HG02973 (cell line): Measurements from ENCODE around the gene B4GALT1.
"Not testable (repeated sequence)": the region's sequence is repeated elsewhere in the genome, so short reads cannot be mapped to it uniquely, and the experiment has no call there.

Experiments used
- ATAC-seq: cut with Tn5 transposase; IDR thresholded peaks from one replicate; pipeline ENCODE4 v1.9.1; 2021; ENCODE audit warnings: moderate library complexity; ENCODE audit not compliant: unreplicated experiment

Gene B4GALT1

DNA sequence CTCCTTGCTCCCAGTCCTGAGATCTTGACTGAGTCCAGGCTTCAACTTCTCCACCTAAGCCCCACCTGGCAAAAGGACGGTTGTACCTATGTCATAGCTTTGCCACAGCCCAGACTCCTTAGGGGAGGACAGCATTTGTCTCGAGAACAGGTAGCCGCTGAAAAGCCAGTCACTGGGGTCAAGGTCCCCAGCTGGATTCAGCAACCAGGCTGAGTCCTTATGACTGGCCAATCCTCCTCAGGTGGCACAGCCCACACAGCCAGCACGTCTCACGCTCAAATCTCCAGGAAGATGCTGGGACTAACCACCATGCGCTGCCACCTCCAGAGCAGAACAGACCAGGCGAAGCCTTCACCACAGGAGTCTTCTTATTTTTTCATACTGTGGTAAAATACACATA is 62.7 kb downstream of the B4GALT1 start:
- ATAC-seq = no peak

DNA sequence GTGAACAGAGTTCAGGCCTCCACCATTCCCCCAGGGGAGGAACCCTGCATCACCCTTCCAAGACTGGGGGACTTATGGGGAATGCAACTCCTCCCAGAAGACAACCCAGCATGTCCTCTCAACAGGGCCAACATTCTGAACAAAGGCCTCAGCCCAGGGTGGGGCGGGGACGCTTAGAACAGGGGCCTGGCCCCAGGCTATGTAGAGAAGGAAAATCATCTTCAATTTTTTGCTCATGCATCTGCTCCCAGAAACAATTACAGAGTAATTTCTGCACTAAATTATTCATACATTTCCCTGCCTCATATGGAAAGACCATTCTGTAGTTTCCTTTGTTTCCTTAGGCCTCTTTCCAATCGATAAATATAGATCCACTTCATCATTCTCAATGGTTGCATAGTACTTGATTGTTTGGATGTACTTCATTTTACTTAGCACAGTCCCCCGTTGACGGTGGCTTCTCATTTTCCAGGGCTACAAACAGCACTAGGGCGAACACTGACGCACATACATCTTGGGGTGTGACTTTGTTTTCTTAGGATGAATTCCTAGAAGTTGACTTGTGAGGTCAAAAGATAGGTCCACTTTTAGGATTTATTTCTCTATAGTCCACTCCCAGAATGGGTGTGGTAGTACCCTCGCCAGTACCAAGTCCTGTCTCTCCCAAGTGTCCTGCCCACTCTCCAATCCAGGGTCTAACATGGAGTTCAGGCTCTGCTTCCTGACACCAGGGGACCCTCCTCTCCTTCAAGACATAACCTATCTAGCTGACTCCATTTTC is 63.4 kb downstream of the B4GALT1 start:
- ATAC-seq = no peak

DNA sequence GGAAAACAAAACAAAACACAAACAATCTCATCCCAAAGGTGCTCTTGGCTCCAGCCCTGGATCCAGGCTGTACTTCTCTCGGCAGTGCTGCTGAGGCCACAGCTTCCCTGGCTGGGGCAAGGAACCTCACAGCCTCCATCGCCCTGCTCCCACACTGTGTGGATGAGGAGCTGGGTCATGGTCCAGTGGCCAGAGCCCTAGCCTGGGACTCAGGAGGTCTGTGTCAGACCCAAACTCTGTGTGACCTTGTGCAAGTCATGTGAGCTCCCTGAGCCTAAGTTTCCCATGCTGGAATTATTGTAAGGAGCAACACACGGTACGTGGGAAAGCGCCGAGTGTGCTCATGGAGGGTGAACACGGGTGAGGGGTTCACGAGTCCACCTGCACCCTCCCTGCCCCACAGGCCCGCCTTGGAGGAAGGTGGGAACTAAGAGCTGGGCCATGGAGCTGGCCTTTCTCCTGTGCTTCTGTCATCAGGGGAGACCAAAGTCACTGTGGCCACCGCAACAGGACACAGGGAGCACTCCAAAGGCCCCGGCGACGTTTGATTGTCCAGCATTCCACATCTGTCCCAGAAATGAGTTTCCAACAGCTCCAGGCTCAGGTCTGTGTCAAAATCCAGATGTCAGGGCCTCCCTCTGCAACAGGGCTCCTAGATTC is 64.5 kb downstream of the B4GALT1 start:
- ATAC-seq = no peak

DNA sequence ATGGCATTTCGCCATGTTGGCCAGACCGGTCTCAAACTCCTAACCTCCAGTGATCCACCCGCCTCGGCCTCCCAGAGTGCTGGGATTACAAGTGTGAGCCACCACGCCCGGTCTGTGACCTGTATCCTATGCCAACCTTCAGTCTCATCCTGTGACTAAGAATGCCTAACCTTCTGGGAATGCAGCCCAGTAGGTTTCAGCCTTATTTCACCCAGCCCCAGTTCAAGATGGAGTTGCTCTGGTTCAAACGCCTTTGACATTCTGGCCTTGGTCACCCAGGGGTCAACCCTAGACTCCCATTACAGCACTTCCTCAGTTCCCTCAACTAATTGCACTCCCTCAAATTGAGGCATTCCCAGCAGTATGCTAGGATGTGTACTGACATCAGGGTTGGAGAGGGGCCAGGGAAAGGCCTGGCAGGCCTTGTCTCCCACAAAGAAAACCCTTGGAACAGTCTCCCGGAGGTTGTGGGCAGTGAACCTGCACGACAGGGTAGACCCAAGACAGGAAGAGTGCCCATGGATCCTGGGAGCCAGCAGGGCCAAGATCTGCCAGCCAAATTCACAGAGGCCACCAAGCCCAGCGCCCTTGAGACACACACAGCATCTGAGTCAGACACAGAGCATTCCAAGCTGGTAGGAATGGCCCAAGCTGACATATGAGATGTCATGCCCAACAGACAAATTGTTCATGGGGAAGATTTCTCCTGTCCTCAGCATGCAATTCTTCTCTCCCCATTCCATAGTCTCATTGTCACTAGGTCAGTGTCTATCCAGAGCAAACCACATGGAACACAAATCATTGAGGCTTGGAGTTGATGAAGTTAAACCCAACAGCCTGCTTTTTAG is 65.8 kb downstream of the B4GALT1 start:
- ATAC-seq = no peak

DNA sequence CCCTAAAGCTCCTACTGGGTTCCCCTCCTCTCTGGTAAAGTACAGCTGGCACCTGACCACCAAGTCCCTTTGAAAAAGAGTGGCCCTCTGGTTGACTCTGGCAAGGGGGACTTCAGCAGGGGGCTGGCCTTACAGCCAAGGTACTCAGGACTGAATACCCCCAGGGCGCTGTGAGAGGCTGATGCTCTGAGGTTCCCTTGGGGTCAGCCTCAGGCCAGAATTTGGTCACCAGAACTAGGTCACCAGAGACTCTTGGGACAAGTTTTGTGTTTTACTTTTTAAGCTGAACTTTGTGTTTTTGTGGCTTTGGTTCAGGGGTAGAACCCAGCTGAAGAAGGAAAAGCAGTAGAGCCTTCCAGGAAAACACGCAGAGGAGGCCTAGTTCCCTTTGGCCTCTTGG is 67.4 kb downstream of the B4GALT1 start:
- no peak for ATAC-seq

DNA sequence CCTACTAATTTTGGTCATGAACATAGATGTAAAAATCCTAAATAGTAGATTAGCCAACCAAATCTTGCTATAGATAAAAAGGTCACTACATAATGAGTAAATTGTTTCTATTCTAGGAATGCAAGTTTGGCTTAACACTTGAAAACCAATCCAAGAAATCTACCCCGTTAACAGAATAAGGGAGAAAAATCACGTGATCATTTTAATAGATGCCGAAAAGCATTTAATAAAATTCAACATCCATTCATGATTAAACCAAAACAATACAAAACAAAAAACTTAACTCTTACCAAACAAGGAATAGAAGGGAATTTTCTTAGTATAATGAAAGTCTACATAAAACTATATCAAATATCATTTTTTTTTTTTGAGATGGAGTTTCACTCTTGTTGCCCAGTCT is 69.9 kb downstream of the B4GALT1 start:
- ATAC-seq = no peak

DNA sequence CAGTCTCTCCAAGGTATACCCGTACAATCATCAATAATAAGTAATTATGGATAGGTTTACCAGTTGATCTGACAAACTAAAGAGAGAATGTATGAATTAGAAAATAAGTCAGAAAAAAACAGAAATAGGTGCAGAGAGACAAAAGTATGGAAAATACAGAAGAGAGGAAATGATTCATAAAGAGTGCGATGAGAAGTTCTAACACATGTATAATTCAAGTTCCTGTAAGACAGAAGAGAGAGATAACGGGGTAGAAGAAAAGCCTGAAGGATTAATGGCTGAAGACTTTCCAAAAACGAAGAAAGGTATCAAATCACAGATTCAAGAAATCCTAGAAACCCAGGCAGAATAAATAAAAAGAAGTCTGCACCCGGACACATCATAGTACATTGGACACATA is 74.5 kb downstream of the B4GALT1 start:
- no peak for ATAC-seq

DNA sequence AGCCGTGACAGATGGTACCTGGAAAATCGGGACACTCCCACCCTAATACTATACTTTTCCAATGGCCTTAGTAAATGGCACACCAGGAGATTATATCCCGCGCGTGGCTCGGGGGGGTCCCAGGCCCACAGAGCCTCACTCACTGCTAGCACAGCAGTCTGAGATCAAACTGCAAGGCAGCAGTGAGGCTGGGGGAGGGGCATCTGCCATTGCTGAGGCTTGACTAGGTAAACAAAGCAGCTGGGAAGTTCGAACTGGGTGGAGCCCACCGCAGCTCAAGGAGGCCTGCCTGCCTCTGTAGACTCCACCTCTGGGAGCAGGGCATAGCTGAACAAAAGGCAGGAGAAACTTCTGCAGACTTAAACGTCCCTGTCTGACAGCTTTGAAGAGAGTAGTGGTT is 81.5 kb downstream of the B4GALT1 start:
- not testable (repeated sequence) for ATAC-seq

DNA sequence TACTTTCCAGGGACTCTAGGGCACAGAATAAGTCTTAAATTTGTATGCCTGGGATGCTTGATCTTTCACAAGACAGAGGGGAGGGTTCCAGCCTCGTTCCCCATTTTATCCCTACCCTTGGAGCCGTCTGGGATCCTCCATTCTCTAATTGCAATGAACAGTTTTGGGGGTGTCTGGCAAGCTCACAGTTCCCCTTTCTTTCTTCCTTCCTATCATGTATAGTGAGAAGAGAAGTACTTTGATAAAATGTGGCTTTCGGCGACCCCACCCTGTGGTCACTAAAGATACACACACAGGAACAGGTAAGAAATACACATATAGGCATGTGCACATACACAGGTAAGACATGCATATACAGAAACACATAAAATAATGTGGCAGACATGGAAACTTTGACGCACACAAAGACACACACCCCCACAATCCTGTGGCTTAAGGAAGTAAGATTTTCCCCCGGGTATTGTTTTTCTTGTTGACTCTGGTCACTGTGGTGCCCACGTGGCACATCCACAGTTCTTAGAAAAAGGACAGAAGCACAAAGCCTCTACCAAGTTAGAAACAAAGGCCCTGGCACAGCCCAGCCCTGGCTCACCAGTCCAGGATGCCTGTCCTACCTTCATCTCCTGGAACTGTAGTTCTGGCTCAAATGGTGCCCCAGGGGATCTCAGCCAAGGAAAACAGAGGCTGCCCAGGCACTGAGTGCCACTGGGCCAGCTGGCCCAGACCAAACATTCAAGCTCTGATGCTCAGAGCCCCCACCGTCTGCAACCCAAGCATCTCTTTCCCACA is 84.4 kb downstream of the B4GALT1 start:
- no peak for ATAC-seq

DNA sequence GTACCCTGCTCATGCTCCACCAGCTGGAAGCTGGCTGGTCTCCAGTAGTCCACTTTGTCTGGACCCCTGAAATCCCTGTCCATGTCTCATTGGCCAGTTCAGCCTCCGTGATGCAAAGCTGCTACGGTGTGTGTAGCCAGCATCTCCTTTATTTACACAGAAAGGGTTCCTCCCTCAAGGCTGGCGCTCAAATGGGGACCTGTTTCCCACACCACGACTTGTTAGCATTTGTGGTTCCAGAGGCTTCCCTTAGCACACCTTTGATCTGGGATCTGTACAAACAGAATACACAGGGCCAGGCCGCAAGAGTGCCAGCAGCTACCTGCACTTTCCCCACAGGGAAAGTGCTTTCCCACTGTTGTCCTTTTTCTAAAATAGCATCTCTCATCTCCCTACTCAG is 85.0 kb downstream of the B4GALT1 start:
- no peak for ATAC-seq

DNA sequence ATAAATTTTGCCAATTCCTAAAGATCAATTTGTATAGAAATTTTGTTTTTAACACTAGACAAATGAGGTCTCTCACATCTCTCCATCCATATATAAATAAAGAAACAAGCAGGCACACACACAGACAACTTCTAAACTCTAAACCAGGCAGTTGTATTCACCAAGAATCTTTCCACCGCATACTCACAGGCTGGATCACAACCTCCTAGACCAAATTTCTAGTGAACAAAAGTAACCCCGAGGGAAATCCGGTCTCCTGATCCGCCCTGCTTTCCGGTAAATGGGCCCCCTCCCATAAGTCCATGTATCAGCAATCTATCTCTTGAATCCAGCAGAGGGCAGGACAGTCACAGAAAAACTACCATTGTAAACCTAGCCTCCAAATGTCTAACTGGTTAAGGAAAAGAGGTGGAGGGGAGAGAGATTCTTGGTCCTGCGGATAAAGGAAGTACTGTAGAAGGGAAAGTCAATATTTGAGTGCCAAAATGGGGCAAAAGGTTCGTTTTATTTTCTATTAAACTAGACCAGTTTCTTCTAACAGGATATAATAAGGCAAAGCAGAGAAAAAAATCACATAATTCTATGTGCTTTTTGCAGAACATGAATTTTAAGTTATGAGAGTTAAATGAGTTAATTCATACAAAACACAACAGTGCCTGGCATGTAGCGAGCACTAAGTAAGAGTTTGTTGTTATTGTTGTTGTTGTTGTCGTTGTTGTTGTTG is 85.8 kb downstream of the B4GALT1 start:
- peak; percentile 39 for ATAC-seq

DNA sequence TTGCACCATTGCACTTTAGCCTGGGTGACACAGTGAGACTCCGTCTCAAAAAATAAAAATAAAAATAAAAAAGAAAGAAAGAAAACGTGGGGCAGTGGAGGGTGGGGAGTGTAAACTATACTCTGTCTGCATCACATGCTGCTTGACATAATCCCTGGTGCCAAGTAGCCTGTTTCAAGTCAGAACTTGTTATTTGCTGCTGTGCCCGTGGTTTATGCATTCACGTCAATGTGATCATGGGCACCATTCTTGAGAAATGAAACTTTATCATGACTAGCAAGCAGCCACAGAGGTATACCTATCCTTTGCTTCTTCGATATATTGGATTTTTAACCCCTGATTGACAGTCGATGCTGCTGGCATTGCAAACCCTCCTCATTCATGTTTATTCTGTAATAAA is 86.6 kb downstream of the B4GALT1 start:
- no peak for ATAC-seq

DNA sequence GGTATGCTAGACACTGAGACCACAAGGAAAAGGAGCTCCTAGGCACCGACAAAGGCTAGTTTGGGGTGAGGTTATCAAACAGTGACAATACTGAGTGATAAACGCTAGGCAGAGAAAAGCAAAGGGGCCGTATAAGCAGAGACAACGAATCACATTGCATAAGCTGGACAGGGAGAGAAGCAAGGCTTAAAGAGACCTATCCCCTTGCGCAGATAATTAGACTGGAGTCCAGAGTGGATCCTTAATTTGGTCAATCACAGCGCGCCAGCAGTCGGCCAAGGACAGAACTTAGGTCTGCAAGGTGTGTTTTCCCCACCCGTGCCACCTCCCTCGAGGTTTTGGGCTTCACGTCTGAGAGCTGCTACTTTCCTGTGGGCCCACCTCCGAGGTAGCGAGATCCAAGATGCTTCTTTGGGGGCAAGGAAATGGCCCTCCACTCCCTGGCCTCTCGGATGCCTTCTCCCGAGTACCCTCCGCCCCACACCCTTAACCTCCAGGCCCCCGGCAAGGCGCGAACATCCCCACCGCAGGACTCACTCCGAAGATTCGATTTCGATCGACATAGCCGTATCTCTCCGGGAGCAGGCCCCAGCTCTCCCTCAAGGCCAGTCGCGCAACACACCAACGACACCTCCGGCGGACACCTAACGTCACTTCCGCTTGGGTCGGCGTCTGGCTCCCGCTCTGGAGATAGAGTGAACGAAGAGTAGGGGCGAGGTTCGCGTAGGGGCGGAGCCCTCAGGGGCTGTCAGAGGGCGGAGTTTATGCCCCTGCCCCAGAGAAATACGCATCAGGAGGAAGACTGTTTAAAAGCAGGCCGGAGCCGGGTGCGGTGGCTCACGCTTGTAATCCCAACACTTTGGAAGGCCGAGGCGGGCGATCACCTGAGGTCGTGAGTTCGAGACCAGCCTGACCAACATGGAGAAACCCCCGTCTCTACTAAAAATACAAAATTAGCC is 90.8 kb downstream of the B4GALT1 start, which contains the start of gene SMU1:
SMU1 (minus strand) TSS at position 629 of the 959 bp plus-strand sequence; CDS start at position 563, 66 bp downstream.
- ATAC-seq = peak; percentile 99

DNA sequence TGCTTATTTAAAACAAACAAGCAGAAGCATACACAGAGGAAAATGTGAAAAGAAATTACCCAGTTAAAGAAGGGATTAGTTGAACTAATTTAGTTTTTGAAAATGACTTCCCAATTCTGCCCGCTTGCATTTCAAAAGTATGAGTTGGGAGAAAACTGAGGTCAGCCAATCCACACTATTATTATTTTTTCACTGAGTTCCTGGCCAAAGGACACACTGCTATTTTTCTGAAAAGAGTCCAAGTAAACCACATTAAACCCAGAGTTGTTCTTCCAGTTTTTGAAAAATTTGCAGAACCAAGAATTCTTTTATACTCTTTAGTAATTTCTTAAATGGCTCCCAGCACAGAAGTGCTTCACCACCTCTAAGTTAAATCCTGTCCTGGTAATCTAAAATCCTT is 98.1 kb downstream of the B4GALT1 start:
- ATAC-seq = no peak

DNA sequence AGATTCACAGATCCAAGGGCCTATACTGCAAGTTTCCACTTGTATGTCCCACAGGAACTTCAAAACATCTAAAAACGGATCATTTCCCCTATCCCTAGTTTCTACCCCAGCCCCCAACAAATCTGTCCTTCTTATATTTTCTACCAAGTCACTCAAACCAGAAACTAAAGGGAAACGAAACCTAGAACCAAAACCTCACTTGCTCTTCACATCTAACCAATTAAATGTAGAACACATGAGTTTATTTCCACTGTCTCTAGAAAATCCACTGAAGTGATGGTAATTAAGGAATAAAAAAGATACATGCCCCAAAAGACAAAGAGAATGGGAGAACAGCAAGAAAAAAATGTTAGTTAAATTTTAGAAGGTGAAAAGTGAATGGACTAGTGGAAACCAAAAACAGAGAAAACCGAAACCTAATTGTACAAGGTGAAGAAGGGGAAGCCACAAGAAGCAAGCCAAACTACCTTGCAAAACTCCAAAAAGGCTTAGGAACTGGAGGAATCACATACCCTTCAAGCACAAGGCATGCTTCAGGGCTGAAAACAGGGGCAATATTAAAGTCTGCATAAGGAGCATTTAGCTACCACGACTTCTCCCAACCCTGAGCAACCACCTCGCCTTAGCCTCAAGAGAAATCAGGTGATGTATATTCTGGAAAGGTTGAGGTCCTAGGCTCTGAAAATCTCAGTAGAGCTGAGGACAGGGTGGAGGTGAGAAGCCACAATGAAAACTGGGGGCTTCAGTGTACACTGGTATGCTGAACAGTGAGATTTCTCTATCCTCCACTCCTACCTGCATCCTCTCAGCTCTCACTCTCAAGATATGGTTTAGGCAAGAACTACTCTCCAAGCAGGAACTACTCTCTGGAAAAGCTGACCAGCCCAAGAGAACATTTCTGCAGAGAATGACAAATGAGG is 101.7 kb downstream of the B4GALT1 start:
- ATAC-seq = peak; percentile 65
